ENCODE measurements around the gene TMEM220. TPM values are rescaled to one million over a fixed set of nuclear protein-coding genes. Genes with fewer than 3 reads are reported as not detected.

The TMEM220 gene
- 2.1 to 3.4 TPM (median 2.9 TPM) in 5 replicates for total RNA-seq (2022; extraction: Qiagen RNA extraction; ENCODE audit: low read depth)

GRCh38 chr17:10729334-10730193, at the start of gene TMEM220:
TSS of gene TMEM220 (minus strand) at chr17:10730023. CDS start at chr17:10729851, 172 bp downstream.

GRCh38 chr17:10697092-10698081, 32.4 kb downstream of the TMEM220 start, which contains the start of the genes ADPRM and SCO1:
TSS of gene ADPRM (plus strand) at chr17:10697594. CDS start at chr17:10704927, 7,333 bp downstream.
TSS of gene SCO1 (minus strand) at chr17:10697533. CDS start at chr17:10697507, 26 bp downstream.

Other genes with a start within 250 kb of the TMEM220 start
- not detected in 5 replicates for gene MYH1, start 211.5 kb downstream of the TMEM220 start, total RNA-seq (2022; extraction: Qiagen RNA extraction; ENCODE audit: low read depth)
- not detected in 5 replicates for gene MYH2, start 180.4 kb downstream of the TMEM220 start, total RNA-seq (2022; extraction: Qiagen RNA extraction; ENCODE audit: low read depth)
- 0.50 to 1.6 TPM (median 1.1 TPM) in 5 replicates for gene MYH3, start 72.7 kb downstream of the TMEM220 start, total RNA-seq (2022; extraction: Qiagen RNA extraction; ENCODE audit: low read depth)
- 54.8 to 60.6 TPM (median 60.0 TPM) in 5 replicates for gene SCO1, start 32.5 kb downstream of the TMEM220 start, total RNA-seq (2022; extraction: Qiagen RNA extraction; ENCODE audit: low read depth)
- 5.7 to 9.2 TPM (median 8.0 TPM) in 5 replicates for gene ADPRM, start 32.4 kb downstream of the TMEM220 start, total RNA-seq (2022; extraction: Qiagen RNA extraction; ENCODE audit: low read depth)
- not detected in 5 replicates for gene TMEM238L, start 74.1 kb upstream of the TMEM220 start, total RNA-seq (2022; extraction: Qiagen RNA extraction; ENCODE audit: low read depth)
- not detected in 5 replicates for gene PIRT, start 108.1 kb upstream of the TMEM220 start, total RNA-seq (2022; extraction: Qiagen RNA extraction; ENCODE audit: low read depth)